ENCODE results near the gene NOMO2.
"Not testable (repeated sequence)": the region's sequence is repeated elsewhere in the genome, so short reads cannot be mapped to it uniquely, and the experiment has no call there.

- TF ChIP-seq CTCF, POLR2A (IDR thresholded peaks at IDR 0.05): not testable (repeated sequence)
Measured at GRCh38 chr16:18597319-18597718, 35.4 kb upstream of the NOMO2 start.

All from esophagus squamous epithelium (tissue), 4 donors.